ENCODE data around the gene SPHKAP.

Gene SPHKAP

DNA sequence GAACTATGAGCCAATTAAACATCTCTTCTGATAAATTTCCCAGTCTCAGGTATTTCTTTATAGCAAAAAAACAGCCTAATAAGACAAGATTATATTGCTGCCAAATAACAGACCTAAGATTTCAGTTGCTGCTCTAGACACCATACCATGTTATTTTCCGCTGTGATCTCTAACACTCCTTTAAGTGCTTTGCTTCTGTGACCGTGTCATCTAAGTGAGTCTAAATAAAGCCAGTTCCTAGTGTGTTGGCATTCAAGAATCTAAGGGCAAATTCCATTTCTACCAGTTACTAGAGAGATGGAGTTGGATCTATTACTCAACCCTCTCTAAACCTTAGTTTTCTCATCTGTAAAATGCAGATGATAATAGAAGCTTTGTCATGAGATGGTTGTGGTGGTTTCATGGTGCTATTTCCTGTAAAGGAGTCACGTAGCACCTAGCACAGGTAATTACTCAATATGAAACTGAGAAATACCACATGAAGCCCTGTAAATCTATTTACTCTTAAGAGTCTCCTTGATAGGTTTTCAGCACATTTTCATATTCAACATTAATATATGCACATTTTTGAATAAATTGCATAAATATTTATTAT, 40.5 kb downstream of the SPHKAP start:
- Histone ChIP-seq H3K36me3 (ENCODE audit: insufficient read depth, low read length) (no peaks in the 10 kb centered on the region), H3K4me3 (ENCODE audit: low read depth, low read length) (no peak overlapping the region), H3K27me3 (ENCODE audit: insufficient read depth, low read length) (no peaks in the 10 kb centered on the region), H3K79me2 (ENCODE audit: control insufficient read depth, insufficient read depth, low read length, unreplicated experiment) (no peaks in the 10 kb centered on the region), H3K27ac (ENCODE audit: low read depth, low read length) (no peak overlapping the region), H2AFZ (ENCODE audit: low read length, unreplicated experiment) (no peak overlapping the region), H3K4me1 (ENCODE audit: control insufficient read depth, insufficient read depth, low read length, unreplicated experiment) (no peaks in the 10 kb centered on the region)

DNA sequence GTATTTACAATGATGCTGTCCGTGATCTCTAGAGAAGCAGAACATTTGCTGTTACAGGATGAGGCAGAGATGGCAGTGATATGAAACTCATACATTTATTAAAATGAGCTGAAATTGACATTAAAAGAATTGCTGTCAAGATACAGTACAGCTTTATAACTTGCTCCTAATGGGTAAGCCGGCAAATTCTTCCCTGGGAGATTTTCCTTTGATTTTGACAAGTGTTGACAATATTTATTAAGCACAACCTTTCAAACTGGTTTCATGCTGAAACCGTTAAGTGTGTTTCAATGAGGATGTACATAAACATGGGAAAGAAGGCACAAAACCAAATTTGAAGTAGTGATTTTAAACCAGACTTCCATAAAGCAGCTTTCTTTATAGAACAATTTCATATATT, 45.5 kb downstream of the SPHKAP start:
- Histone ChIP-seq H3K4me1 (ENCODE audit: control insufficient read depth, insufficient read depth, low read length, unreplicated experiment) (no peaks in the 10 kb centered on the region), H3K4me3 (ENCODE audit: low read depth, low read length) (no peak overlapping the region), H2AFZ (ENCODE audit: low read length, unreplicated experiment) (no peak overlapping the region), H3K79me2 (ENCODE audit: control insufficient read depth, insufficient read depth, low read length, unreplicated experiment) (no peaks in the 10 kb centered on the region), H3K27me3 (ENCODE audit: insufficient read depth, low read length) (no peaks in the 10 kb centered on the region), H3K36me3 (ENCODE audit: insufficient read depth, low read length) (no peaks in the 10 kb centered on the region), H3K27ac (ENCODE audit: low read depth, low read length) (no peak overlapping the region)

DNA sequence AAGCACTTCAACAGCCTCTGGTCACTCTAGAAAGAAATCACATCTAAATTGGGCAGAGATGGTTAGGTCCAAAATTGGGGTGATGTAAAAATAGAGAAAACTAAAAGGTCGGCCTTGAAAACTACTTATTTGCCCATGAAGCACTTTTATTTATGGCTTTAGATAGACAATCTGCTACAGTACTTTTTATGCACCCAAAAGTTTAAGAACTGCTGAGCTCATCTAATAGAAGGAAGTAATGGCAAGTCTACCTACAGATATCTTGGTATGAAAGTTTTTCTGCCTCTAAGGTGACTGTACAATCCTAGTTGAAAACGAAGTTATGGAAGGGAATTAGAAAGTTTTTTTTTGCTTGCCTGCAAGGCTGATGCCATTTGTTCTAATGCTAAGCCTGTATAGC, 46.2 kb downstream of the SPHKAP start:
- Histone ChIP-seq H3K27me3 (ENCODE audit: insufficient read depth, low read length) (no peaks in the 10 kb centered on the region), H2AFZ (ENCODE audit: low read length, unreplicated experiment) (no peak overlapping the region), H3K79me2 (ENCODE audit: control insufficient read depth, insufficient read depth, low read length, unreplicated experiment) (no peaks in the 10 kb centered on the region), H3K4me1 (ENCODE audit: control insufficient read depth, insufficient read depth, low read length, unreplicated experiment) (no peaks in the 10 kb centered on the region), H3K36me3 (ENCODE audit: insufficient read depth, low read length) (no peaks in the 10 kb centered on the region), H3K27ac (ENCODE audit: low read depth, low read length) (no peak overlapping the region), H3K4me3 (ENCODE audit: low read depth, low read length) (no peak overlapping the region)

DNA sequence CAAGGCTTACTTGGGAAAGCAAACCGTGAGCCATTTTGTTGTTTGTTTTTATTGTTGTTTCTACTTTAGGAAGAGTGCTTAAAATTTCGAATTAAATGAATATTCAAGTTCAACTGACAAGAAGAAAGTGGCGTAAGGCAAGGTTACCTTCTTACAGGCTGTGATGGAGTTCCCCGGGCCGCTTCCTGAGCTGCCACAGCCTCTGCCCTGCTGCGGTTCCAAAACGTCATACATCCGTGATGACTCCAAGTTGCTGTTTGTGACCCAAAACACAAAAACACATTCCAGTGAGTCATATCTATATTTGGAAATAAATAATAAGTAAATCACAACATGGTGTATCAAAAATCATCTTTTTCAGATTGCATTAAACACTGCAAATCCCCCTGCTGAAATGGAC, 49.7 kb downstream of the SPHKAP start:
- H3K36me3 ChIP-seq (ENCODE audit: insufficient read depth, low read length), result no peaks in the 10 kb centered on the region
- H3K27ac ChIP-seq (ENCODE audit: low read depth, low read length), result no peak overlapping the region
- H3K4me3 ChIP-seq (ENCODE audit: low read depth, low read length), result no peak overlapping the region
- H3K79me2 ChIP-seq (ENCODE audit: control insufficient read depth, insufficient read depth, low read length, unreplicated experiment), result no peaks in the 10 kb centered on the region
- peak overlapping the region; percentile 32 for H2AFZ ChIP-seq (ENCODE audit: low read length, unreplicated experiment)
- H3K27me3 ChIP-seq (ENCODE audit: insufficient read depth, low read length), result no peaks in the 10 kb centered on the region
- H3K4me1 ChIP-seq (ENCODE audit: control insufficient read depth, insufficient read depth, low read length, unreplicated experiment), result no peaks in the 10 kb centered on the region

DNA sequence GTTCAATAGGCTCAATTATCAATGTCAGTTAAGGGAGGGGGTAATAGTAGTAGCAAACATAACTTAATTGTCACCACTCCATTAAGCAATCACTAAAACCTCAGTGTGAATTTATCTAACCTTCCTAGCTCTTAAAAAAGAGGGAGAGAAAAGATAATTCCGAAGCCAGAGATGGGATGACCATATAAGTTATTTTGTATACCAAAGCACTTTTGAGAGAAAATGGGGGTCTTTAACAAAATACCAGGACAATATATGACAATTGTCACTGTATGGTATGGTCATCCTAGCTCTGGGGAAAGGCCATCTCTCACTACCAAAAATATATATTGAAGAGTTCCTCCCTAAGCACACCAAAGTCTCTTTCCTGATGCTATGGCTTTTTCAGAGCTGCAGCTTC, 55.1 kb downstream of the SPHKAP start:
- H3K36me3 ChIP-seq (ENCODE audit: insufficient read depth, low read length), result no peaks in the 10 kb centered on the region
- H3K27me3 ChIP-seq (ENCODE audit: insufficient read depth, low read length), result peaks cover 7% of the 10 kb centered on the region
- H3K4me3 ChIP-seq (ENCODE audit: low read depth, low read length), result no peak overlapping the region
- H3K27ac ChIP-seq (ENCODE audit: low read depth, low read length), result no peak overlapping the region
- no peak overlapping the region for H2AFZ ChIP-seq (ENCODE audit: low read length, unreplicated experiment)
- H3K4me1 ChIP-seq (ENCODE audit: control insufficient read depth, insufficient read depth, low read length, unreplicated experiment), result no peaks in the 10 kb centered on the region
- H3K79me2 ChIP-seq (ENCODE audit: control insufficient read depth, insufficient read depth, low read length, unreplicated experiment), result no peaks in the 10 kb centered on the region

DNA sequence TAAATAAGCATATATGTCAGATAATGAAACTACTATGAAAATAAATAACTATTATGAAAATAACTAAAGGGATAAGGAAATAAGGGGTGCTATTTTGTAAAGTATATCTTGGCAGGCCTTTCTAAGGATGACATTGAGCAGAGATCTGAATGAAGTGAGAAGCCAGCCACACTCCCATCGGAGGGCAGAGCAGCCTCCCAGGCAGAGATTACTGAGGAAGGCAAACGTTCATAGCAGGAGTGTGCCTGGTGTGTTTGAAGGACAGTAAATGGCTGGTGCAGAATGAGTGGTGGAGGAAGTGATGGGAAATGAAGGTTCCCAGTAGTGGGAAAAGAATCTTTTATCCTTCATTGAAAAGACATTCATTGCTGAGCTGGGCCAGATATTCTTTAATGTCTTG, 62.5 kb downstream of the SPHKAP start:
- no peaks in the 10 kb centered on the region for H3K36me3 ChIP-seq (ENCODE audit: insufficient read depth, low read length)
- H3K27me3 ChIP-seq (ENCODE audit: insufficient read depth, low read length), result peaks cover 7% of the 10 kb centered on the region
- H3K79me2 ChIP-seq (ENCODE audit: control insufficient read depth, insufficient read depth, low read length, unreplicated experiment), result no peaks in the 10 kb centered on the region
- no peak overlapping the region for H3K27ac ChIP-seq (ENCODE audit: low read depth, low read length)
- no peak overlapping the region for H2AFZ ChIP-seq (ENCODE audit: low read length, unreplicated experiment)
- H3K4me3 ChIP-seq (ENCODE audit: low read depth, low read length), result no peak overlapping the region
- H3K4me1 ChIP-seq (ENCODE audit: control insufficient read depth, insufficient read depth, low read length, unreplicated experiment), result no peaks in the 10 kb centered on the region

DNA sequence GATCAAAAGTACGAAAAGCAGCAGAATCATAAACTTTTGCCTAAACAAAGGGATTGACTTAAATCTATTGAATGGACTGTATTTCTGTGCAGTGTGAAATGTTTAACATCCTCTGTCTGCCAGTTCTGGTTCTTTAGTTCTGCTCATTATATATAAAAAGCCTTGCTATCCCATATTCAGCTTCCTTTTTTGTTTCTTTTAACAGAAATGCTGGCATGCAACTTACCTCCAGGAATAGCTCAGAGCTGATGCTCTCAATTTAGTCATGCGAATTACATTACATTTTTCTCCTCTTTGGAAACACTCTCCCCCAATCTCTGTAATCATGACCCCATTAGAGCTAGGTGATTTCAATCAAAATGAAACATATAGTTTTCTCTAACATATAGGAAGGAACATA, 73.6 kb downstream of the SPHKAP start:
- H3K27ac ChIP-seq (ENCODE audit: low read depth, low read length), result no peak overlapping the region
- no peaks in the 10 kb centered on the region for H3K4me1 ChIP-seq (ENCODE audit: control insufficient read depth, insufficient read depth, low read length, unreplicated experiment)
- no peaks in the 10 kb centered on the region for H3K79me2 ChIP-seq (ENCODE audit: control insufficient read depth, insufficient read depth, low read length, unreplicated experiment)
- no peaks in the 10 kb centered on the region for H3K36me3 ChIP-seq (ENCODE audit: insufficient read depth, low read length)
- H3K27me3 ChIP-seq (ENCODE audit: insufficient read depth, low read length), result peaks cover 11% of the 10 kb centered on the region; the same call in 1 of the 2 replicates
- no peak overlapping the region for H3K4me3 ChIP-seq (ENCODE audit: low read depth, low read length)
- no peak overlapping the region for H2AFZ ChIP-seq (ENCODE audit: low read length, unreplicated experiment)

DNA sequence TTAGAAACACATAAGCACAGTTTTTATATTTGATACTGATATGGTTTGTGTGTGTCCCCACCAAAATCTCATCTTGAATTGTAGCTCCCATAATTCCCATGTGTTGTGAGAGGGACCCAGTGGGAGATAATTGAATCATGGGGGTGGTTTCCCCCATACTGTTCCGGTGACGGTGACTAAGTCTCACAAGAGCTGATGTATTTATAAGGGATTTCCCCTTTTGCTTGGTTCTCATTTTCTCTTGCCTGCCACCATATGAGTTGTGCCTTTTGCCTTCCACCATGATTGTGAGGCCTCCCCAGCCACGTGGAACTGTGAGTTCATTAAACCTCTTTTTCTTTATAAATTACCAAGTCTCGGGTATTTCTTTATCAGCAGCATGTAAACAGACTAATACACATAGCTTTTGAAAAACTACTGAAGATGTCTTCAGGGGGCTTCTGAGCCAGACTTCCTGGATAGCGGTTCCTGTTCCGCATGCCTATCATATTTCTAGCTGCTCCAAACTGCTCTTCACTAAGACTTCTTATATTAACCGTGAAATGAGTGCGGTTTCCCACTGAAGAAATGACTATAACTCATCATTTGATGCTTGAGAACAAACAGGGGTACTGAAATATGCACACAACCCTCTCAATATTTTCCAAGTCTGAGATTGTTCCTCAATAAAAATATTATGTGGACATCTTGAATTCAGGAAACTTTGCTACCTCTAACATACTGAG, 75.8 kb downstream of the SPHKAP start:
- Histone ChIP-seq H2AFZ (ENCODE audit: low read length, unreplicated experiment) (no peak overlapping the region), H3K27me3 (ENCODE audit: insufficient read depth, low read length) (peaks cover 6% of the 10 kb centered on the region; the same call in 1 of the 2 replicates), H3K27ac (ENCODE audit: low read depth, low read length) (no peak overlapping the region), H3K79me2 (ENCODE audit: control insufficient read depth, insufficient read depth, low read length, unreplicated experiment) (no peaks in the 10 kb centered on the region), H3K4me3 (ENCODE audit: low read depth, low read length) (no peak overlapping the region), H3K36me3 (ENCODE audit: insufficient read depth, low read length) (no peaks in the 10 kb centered on the region), H3K4me1 (ENCODE audit: control insufficient read depth, insufficient read depth, low read length, unreplicated experiment) (no peaks in the 10 kb centered on the region)

DNA sequence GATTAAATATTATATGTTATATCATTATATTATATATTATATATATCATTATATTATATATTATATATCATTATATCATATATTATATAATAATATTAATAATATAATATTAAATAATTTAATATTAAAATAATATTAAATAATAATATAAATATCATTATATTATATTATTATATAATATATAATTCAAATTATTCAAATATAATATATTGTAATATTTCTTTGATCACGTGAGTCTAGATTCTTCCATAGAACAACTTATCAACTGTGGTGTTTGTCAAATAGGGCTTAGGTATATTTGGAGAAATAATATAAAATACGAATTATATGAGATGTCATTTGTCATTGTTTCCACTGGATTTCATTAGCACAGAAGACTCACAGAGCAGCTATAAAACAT, 77.3 kb downstream of the SPHKAP start:
- no peaks in the 10 kb centered on the region for H3K36me3 ChIP-seq (ENCODE audit: insufficient read depth, low read length)
- no peak overlapping the region for H3K27ac ChIP-seq (ENCODE audit: low read depth, low read length)
- peaks cover 6% of the 10 kb centered on the region; the same call in 1 of the 2 replicates for H3K27me3 ChIP-seq (ENCODE audit: insufficient read depth, low read length)
- H3K79me2 ChIP-seq (ENCODE audit: control insufficient read depth, insufficient read depth, low read length, unreplicated experiment), result no peaks in the 10 kb centered on the region
- H3K4me3 ChIP-seq (ENCODE audit: low read depth, low read length), result no peak overlapping the region
- no peaks in the 10 kb centered on the region for H3K4me1 ChIP-seq (ENCODE audit: control insufficient read depth, insufficient read depth, low read length, unreplicated experiment)
- H2AFZ ChIP-seq (ENCODE audit: low read length, unreplicated experiment), result no peak overlapping the region

DNA sequence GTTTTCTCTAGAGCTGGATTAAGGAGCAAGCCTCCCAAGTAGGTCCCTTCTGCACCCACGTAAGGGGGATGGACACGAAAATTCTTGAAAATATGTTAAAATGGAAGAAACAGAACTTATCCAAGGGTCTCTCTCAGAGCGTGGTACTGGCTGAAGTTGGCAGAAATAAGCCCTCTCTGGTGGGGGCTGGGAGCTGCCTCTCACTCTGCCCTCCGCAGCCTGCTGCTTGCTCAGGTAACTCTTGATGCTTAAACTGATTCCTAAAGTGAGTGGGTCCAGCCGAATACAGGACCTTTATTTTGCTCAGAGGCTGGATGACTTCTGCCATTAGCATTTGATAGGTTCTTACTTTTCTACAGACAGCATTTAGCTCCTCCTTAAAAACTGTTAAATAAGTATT, 78.1 kb downstream of the SPHKAP start:
- no peak overlapping the region for H3K27ac ChIP-seq (ENCODE audit: low read depth, low read length)
- no peak overlapping the region for H3K4me3 ChIP-seq (ENCODE audit: low read depth, low read length)
- peaks cover 6% of the 10 kb centered on the region; the same call in 1 of the 2 replicates for H3K27me3 ChIP-seq (ENCODE audit: insufficient read depth, low read length)
- no peaks in the 10 kb centered on the region for H3K4me1 ChIP-seq (ENCODE audit: control insufficient read depth, insufficient read depth, low read length, unreplicated experiment)
- no peak overlapping the region for H2AFZ ChIP-seq (ENCODE audit: low read length, unreplicated experiment)
- H3K79me2 ChIP-seq (ENCODE audit: control insufficient read depth, insufficient read depth, low read length, unreplicated experiment), result no peaks in the 10 kb centered on the region
- H3K36me3 ChIP-seq (ENCODE audit: insufficient read depth, low read length), result no peaks in the 10 kb centered on the region

DNA sequence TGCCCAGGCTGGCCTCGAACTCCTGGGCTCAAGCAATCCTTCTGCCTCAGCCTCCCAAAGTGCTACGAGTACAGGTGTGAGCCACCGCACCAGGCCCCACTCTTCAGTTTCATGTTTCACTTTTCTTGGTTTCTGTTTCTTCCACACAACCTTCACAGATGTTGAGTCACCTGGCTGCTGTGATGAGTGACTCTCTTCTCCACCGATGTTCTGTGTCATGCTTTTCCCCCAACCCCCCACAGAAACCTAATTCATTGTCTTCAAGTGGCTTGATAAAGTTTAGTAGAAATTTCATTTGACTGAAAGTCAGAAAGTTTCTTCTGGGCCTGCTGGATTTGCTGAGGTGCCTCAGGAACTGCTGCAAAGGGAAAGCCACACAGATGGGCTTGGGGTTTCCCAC, 78.5 kb downstream of the SPHKAP start:
- no peak overlapping the region for H3K27ac ChIP-seq (ENCODE audit: low read depth, low read length)
- H3K4me1 ChIP-seq (ENCODE audit: control insufficient read depth, insufficient read depth, low read length, unreplicated experiment), result no peaks in the 10 kb centered on the region
- no peak overlapping the region for H3K4me3 ChIP-seq (ENCODE audit: low read depth, low read length)
- peaks cover 6% of the 10 kb centered on the region; the same call in 1 of the 2 replicates for H3K27me3 ChIP-seq (ENCODE audit: insufficient read depth, low read length)
- no peak overlapping the region for H2AFZ ChIP-seq (ENCODE audit: low read length, unreplicated experiment)
- H3K36me3 ChIP-seq (ENCODE audit: insufficient read depth, low read length), result no peaks in the 10 kb centered on the region
- H3K79me2 ChIP-seq (ENCODE audit: control insufficient read depth, insufficient read depth, low read length, unreplicated experiment), result no peaks in the 10 kb centered on the region

Data from ACC112 (cell line).